Activated CD4-positive, alpha-beta T cell treated with anti-CD3 and anti-CD28 coated beads, Interleukin-2, amount 50 U/mL, for 4 hours (primary cell): ENCODE data around the gene PDX1.

Experiments
- DNase-seq, 2 experiments: peaks; one replicate each; pipeline ENCODE4 v3.0.0-alpha.2; 2020

PDX1 gene

DNA sequence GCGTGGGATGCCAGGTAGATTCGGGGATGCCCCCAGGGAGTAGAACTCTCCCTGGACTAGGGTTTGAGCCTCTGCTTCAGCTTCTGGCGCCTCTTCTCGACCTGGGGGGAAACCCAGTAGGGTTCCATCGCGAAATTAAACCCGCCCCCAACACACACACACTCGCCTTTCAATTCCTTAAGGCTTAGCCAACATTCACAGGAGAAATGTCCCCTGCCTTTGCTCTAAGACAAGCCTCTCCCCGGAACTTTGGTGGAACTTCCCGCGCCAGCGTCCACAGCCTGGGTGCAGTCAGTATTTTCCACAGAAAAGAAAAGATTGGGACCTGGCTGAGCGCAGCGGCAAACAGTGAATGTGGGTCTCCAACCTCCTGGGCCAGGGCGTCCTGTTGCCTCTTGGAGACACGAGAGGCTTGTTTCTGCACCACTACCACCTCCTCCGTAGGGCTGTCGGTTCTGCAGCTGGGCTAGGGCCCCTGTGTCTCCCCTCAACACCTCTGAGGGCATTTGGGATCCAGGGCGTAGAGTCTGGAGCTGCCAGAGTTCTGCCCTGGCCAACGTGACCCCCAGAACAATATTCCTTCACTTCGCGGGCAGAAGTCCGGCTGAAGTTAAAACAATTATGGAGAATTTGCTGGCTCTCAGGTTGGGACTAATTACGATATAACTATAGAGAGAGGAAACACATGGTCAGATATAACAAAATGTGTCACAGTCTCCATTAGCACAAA, 3.2 kb downstream of the PDX1 start:
- no peak for DNase-seq

DNA sequence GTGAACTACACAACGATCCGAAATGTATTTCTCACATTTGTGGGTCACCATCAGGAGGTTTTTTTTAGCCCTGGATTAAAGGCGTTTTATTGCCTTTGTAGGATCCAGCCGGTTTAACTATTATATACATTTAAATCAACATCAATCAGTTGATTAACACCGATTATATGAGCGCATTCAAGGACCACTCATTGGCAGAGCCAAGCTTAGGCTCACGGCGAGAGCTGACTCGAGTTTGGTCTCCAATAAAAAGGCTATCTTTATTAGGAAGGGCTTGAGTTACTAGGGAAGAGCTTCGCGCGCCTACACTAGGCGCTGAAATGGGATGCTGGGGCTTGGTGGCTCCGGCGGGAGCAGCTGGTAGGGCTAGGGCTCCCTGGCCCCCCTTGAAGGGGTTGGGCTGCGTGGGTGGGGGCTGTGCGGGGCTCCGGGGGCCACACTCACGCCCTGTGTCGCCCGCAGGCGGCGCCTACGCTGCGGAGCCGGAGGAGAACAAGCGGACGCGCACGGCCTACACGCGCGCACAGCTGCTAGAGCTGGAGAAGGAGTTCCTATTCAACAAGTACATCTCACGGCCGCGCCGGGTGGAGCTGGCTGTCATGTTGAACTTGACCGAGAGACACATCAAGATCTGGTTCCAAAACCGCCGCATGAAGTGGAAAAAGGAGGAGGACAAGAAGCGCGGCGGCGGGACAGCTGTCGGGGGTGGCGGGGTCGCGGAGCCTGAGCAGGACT, 4.2 kb downstream of the PDX1 start:
- no peak for DNase-seq

DNA sequence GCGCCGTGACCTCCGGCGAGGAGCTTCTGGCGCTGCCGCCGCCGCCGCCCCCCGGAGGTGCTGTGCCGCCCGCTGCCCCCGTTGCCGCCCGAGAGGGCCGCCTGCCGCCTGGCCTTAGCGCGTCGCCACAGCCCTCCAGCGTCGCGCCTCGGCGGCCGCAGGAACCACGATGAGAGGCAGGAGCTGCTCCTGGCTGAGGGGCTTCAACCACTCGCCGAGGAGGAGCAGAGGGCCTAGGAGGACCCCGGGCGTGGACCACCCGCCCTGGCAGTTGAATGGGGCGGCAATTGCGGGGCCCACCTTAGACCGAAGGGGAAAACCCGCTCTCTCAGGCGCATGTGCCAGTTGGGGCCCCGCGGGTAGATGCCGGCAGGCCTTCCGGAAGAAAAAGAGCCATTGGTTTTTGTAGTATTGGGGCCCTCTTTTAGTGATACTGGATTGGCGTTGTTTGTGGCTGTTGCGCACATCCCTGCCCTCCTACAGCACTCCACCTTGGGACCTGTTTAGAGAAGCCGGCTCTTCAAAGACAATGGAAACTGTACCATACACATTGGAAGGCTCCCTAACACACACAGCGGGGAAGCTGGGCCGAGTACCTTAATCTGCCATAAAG, 4.8 kb downstream of the PDX1 start:
- no peak for DNase-seq

DNA sequence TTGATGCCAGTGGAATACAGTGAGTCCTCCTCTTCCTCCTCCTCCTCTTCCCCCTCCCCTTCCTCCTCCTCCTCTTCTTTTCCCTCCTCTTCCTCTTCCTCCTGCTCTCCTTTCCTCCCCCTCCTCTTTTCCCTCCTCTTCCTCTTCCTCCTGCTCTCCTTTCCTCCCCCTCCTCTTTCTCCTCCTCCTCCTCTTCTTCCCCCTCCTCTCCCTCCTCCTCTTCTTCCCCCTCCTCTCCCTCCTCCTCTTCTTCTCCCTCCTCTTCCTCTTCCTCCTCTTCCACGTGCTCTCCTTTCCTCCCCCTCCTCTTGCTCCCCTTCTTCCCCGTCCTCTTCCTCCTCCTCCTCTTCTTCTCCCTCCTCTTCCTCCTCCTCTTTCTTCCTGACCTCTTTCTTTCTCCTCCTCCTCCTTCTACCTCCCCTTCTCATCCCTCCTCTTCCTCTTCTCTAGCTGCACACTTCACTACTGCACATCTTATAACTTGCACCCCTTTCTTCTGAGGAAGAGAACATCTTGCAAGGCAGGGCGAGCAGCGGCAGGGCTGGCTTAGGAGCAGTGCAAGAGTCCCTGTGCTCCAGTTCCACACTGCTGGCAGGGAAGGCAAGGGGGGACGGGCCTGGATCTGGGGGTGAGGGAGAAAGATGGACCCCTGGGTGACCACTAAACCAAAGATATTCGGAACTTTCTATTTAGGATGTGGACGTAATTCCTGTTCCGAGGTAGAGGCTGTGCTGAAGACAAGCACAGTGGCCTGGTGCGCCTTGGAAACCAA, 5.6 kb downstream of the PDX1 start:
- DNase-seq = no peak

DNA sequence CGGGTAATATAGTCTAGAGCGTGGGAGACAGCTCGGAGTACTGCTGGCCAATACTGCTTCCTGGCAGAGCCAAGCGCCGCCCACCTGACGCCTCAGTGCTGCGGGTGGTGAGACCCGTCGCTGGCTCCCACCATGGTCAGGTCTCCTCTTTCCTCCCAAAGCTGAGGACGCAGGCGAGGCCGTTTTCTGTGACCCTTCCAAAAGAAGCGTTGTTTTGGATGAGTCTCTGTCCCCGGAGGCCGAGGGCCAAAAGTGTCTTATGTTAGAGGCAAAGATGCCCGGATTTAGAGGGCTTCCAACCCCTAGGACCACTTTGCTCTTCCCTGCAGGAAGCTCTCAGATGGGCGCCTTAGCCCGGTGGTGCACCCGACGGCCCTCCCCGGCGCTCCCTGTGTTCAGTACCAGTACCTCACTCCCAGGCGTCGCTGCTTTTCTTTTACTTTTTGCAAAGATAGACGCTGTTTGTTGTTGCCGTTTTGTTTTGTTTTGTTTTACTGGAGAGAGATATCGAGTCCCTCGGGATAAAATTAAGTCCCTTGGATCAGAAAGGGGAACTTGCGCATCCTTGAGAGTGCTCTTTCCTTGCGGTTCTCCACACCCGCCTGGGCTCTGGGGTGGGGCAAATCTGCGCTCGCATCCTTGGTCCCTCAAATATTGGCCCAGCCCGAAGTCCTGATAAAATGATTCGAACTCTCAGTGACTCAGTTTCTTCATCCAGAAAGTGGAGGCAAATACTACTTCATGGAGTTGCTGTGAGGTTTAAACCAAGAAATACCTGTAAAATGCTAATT, 7.0 kb downstream of the PDX1 start:
- DNase-seq = no peak

DNA sequence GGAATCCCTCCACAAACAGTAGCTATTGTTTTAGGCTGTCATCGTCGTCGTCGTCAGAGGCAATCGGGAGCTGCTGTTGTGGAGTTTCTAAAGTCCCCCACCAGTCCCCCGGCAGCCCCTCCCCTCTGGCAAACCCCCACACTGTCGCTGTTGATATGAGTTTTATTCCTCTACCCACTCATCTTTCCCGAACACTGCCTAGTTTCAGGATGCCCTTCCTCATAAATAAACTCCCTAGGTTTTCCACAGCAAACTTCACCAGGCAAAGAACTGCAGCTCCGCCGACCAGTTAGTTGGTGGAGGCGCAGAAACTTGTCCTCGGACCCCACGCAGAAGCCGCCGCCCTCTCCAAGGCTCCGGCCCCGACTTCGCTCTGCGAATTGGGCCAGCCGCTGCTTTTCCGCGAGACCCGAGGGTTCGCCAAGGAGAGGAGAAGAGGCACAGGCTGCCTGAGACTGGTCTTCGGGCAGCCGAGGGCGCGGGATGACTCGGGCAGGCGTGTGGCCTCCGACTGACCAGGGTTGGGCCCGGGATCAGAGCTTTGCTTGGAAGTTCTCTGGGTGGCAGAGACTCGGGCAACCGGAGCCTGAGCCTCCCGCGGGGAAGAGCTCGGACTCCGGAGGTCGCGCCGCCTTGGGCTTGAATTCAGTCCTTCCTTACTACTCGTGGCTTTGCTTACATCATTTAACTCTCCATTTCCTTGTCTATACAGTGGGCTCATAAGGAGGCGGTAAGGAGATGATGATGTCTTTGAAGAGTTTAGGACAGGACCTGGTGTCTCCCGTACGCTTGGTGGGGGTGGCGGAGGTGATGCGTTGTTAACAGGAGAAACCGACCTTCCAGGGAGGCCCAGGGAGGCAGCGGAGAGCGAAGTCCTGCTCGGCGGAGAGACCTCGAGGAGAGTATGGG, 7.9 kb downstream of the PDX1 start:
- no peak for DNase-seq

DNA sequence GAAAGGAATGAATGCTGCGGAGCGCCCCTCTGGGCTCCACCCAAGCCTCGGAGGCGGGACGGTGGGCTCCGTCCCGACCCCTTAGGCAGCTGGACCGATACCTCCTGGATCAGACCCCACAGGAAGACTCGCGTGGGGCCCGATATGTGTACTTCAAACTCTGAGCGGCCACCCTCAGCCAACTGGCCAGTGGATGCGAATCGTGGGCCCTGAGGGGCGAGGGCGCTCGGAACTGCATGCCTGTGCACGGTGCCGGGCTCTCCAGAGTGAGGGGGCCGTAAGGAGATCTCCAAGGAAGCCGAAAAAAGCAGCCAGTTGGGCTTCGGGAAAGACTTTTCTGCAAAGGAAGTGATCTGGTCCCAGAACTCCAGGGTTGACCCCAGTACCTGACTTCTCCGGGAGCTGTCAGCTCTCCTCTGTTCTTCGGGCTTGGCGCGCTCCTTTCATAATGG, 8.6 kb downstream of the PDX1 start:
- DNase-seq = no peak

DNA sequence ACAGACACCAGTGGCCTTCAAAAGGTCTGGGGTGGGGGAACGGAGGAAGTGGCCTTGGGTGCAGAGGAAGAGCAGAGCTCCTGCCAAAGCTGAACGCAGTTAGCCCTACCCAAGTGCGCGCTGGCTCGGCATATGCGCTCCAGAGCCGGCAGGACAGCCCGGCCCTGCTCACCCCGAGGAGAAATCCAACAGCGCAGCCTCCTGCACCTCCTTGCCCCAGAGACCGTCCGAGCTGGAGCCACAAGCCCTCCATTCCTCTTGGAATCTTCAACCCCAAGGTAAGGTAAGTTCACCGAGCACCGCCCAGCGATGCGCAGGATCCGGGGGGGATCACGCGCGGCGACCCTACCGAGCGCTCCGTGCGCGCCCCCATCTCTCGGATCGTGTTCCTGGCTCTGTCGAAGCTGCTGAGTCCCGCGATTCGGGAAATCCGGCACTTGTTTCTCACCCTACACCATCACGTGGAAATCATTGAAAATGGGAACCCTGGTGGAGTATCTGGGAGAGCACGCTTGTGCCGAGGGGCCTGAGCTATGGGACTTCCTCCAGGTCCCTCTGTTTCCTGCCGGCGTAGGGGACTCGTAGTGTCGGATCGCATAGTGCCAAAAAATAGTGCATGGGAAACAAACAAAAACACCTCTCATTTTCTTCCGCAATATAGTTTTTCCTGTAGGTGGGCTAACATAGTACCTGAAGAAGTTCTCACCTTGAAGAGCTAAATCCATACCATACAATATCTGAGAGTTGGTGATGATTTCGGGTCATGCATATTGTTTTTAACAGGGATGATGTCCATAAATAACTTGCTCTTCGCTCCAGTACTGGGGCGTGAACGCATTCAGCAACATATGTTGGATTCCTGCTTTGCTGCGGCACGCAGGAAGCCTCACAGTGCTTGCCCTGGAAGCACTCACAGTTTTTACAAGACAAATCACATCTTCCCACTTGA, 9.3 kb downstream of the PDX1 start:
- DNase-seq = no peak

DNA sequence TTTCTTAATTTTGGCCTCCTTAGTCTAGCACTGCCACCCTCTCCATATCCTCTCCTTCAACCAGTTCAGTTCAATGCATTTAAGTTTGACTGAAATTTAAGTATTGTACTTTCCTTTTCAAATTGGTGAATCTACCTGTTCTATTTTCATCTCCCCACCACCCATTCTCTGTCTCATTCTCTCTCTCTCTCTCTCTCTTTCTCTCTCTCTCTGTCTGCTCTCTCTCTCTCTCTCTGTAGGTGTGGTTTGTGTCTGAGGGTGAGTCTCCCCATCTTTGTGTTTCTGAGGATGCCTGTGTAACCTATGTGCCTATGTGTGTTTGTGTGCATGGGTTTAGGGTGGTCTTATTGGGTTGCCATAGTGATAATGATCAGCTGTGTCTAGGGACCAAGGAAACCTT, 10.1 kb downstream of the PDX1 start:
- DNase-seq = no peak

DNA sequence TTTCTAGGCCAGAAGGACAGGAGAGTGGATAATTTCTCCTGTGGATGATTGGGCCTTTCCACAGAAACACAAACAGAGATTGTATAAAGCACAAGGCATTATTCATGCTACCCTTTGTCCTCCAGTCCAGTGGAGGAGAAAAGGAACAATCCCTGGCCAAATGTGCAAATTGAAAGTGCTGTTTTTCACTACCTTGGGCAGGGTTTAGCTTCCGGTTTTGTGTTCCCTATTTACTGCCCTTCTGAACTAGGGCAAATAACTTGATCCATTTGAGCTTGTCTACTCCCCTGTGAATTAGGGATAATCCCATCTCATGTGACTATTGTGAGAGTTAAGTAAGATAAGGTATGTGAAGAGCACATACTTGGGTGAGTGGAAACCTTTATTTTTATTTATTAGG, 13.3 kb downstream of the PDX1 start:
- DNase-seq = no peak

DNA sequence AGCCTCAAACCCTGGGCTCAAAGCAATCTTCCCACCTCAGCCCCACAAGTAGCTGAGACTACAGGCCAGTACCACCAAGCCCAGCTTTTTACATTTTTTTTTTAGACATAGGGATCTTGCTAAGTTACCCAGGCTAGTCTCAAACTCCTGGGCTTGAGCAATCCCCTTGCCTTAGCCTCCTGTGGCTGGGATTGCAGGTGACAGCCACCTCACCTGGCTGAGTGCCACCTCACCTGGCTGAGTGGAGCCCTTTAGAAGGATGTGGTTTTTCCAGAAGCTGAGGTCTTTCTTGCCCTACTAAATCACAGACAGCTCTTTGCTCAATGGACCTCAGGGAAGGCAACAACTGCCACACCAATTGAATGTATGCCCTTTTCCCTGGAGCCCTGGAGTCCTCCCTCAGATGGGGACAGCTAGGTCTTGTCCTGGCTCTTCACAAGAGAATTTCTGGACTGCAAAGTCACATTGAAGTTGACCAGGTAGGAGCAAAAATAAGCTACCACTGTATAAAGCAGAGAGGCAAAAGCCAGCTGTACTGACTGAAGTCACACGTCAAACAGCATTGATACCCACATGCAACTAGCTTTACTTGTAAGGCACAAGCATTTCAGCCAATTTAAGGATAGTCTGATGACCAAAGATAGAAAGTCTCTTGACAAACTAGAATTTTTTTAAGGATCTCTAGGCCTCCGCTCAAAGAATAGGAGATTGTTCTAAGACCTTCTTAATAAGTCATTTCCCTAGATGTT, 14.0 kb downstream of the PDX1 start:
- no peak for DNase-seq

DNA sequence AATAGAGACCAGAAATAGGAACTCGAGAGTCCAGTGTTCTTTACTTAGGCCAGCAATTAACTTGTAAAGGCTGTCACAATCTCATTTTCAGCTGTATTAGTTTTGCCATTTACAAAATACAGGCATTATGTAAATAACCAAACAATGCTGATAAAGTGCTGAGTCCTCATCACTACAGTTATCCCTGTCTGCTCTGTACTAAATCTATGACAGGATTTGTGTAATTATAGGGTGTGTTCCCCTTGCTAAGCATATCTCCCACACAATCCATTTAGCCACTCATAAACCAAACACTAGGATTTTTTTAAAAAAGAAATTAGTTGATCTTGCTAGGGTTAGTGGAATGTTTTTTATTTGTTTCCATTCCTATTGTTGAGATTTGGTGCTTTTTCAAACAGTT, 23.2 kb downstream of the PDX1 start:
- no peak for DNase-seq

DNA sequence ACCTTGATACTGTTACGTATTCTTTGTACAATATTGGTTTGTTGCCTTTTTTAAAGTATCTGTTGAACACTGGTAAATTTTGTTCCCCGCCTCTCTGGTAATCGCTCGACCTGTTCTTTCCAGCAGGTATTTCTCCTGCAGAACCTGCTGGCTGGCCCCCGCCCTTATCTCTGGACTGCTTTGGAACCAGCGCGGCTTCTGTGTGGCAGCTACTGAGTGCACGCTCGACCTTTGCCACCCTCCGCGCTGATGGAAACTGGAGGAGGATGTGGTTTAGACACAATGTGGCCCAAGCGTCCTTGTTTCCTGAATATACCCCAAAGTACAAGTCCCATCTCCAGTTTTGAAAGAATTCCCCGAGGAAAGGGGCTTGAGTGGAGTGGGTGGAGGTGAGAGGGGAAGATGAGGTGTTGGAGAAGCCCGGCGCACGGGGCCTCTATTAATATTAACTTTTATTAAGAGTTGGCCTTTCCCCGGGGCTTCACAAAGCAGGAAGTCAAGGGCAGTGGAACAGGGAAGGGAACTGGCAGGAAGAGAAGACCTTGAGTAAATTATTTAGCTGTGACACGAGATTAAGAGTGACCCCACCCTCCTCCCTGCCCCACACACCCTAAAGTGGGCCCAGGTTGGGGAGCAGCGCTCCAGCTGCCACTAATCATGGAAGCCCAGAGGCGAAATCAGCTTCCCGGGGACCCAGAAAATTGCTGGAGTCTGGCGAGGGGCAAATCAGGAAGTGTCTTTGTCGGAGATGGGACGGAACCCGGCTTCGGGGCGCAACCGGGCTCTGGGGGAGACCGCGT, 33.3 kb downstream of the PDX1 start:
- no peak for DNase-seq

DNA sequence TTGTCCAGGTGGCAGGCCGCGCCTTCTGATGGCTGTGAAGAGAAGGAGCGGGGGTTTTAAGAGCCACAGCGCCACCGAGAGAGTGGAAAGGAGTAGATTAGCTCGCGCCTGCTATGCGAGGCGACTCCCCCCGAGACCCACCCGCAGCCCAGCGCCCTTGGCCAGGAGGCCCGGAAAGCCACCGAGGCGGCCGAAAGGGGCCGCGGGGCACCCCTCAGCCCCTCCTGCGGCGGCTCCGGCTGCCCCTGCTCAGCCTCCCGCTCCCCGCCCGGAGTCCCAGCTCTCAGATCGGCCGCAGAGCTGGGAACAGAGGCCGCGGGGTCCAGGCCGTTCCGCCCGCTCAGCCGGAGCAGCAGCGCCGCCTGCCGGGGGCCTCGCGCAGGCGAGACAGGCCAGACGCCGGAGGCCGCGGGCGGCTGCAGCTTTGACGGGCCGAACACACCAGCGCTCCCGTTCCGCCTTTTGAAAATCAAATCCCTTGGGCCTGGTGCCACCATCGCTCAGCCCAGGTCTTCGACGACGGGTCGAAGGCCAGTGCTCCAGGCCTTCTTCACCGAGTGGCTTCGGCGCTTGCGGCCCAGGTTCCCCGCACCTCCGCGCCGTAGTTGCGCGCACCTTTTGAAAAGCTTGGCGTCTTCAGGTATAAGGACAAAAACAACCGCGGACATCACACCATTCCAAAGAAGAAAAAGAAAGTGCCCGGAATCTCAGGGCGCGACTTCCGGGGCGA, 34.0 kb downstream of the PDX1 start:
- peak; percentile 42 to 46 for DNase-seq

DNA sequence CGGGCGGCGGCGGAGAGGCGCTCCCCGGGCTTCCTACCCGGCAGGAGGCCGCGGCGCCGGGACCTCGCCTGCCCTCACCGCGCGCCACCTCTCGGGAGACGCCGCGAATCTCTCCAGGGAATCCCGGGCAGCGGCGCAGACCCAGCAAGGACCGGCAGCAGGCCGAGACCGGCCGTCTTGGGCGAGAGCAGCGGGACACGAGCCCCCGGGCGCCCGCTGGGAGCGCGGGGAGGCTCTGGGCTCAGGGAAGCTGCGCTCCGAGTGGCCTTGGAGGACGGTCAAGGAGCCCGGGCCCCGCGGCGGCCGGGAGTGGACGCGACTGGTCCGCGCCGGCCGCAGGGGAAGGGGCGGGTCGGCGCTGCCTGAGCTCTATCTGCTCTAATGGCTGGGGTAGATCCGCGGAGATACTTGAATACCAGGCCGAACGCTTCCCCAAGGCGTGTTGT, 34.6 kb downstream of the PDX1 start:
- no peak for DNase-seq

DNA sequence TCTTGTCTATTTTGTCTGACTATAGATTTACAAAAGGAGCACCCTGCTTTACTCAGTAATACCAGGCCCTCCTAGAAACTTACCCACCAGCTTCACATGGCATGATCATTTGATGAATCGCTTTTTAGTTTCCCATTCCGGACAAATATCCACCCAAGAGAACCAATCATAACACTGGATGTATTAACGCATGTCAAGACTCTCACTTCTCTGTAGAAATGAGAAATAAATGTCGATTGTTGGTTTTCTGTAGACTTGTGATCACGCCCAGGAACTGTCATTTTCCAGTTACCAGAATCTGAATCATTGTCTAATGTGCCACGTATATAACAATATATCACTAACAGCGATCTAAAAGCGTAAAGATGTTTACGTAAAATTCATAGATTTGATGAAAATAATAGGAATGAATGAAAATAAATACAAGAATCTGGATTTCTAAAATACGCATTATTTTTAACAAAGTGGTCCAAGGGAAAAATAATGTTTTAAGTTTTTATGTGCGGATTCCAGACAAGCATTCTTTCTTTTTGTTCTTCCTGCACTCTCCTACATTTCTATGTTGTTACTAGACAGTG, 35.3 kb downstream of the PDX1 start:
- DNase-seq = no peak

DNA sequence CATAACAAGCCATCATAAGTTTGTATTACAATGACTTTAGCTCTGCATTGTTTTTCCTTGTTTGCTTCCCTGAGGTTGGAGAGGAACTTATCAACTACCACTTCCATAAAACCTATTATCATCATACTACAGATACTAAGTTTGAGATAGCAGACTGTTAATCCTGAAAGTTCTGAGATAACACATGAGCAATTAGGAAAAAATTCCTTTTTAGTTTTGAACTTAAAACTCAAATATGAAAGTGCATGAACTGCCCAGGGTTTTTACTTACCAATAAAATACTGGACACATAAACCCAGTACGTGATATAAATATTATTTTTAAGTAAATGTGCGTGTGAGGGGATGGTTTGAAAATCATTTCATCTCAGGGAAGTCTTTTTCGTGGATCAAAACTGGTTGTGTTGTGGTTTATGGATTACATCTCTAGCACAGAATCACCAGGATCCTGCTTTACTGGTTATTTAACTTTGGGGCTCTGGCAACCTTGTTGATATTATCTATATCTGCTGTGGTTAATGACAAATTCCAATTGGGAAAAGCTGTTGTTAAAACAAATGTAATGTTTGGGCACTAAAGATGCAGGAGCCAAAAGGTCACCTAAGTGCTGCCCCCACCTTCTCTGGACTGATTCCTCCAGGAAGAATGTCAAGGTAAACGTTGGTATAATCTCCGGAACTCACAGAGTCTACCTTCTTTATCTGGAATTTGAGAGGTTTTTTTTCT, 36.9 kb downstream of the PDX1 start:
- DNase-seq = no peak
